WTC11 (cell line): ENCODE results near the gene SGMS1. TPM values are rescaled to one million over a fixed set of nuclear protein-coding genes. Genes with fewer than 3 reads are reported as not detected.

Experiments
- ATAC-seq: fragments of 200-7000 bp; cut with Tn5 transposase; 2 replicates; pipeline ENCODE4 v1.10.0; 2021; ENCODE audit warnings: mild to moderate bottlenecking, moderate library complexity
- CTCF ChIA-PET: fragments of 300-600 bp; sonication (Branson Sonifier 250); formaldehyde crosslinking; loops from one replicate; lab custom pipeline; 2021; ENCODE audit warnings: antibody characterized with exemption; lab: Charles Lee
- POLR2A ChIA-PET: fragments of 350-600 bp; sonication (Branson Sonifier 250); formaldehyde crosslinking; loops from one replicate; lab custom pipeline; 2021; ENCODE audit warnings: antibody characterized with exemption; lab: Charles Lee
- DNase-seq: peaks from one replicate; pipeline ENCODE4 v3.0.0; 2021; ENCODE audit warnings: low spot score
- H3K27ac Mint-ChIP-seq: 2 replicates; pipeline ENCODE4 v1.8.0; 2021; ENCODE audit warnings: mixed read lengths
- H3K27me3 Mint-ChIP-seq: 2 replicates; pipeline ENCODE4 v1.8.0; 2021; ENCODE audit warnings: low read depth, mild to moderate bottlenecking, moderate library complexity, mixed read lengths
- H3K36me3 Mint-ChIP-seq: 2 replicates; pipeline ENCODE4 v1.8.0; 2021; ENCODE audit warnings: mixed read lengths
- H3K4me1 Mint-ChIP-seq: 2 replicates; pipeline ENCODE4 v1.8.0; 2022; ENCODE audit warnings: mixed read lengths
- H3K4me3 Mint-ChIP-seq: 2 replicates; pipeline ENCODE4 v1.8.0; 2021; ENCODE audit warnings: mild to moderate bottlenecking, moderate library complexity, mixed read lengths
- H3K9me3 Mint-ChIP-seq: 2 replicates; pipeline ENCODE4 v1.8.0; 2021; ENCODE audit warnings: mixed read lengths
- ATF1 ChIP-seq: sonication (generic); formaldehyde crosslinking; IDR thresholded peaks from 2 replicates; pipeline ENCODE4 v1.8.1; 2023; ENCODE audit warnings: mild to moderate bottlenecking, moderate library complexity, missing genetic modification reagents
- ATF6 ChIP-seq: sonication (generic); formaldehyde crosslinking; IDR thresholded peaks from 2 replicates; pipeline ENCODE4 v1.8.1; 2023; ENCODE audit warnings: mild to moderate bottlenecking, missing genetic modification reagents
- CBFB ChIP-seq: sonication (generic); formaldehyde crosslinking; IDR thresholded peaks from 2 replicates; pipeline ENCODE4 v1.8.1; 2022; ENCODE audit warnings: mild to moderate bottlenecking, low read depth, missing genetic modification reagents
- CREM ChIP-seq: sonication (generic); formaldehyde crosslinking; IDR thresholded peaks from 2 replicates; pipeline ENCODE4 v1.8.1; 2022; ENCODE audit warnings: mild to moderate bottlenecking, missing genetic modification reagents, moderate library complexity
- FOXP1 ChIP-seq: sonication (generic); formaldehyde crosslinking; IDR thresholded peaks from 2 replicates; pipeline ENCODE4 v1.8.0; 2022; ENCODE audit warnings: missing genetic modification reagents, mild to moderate bottlenecking, moderate library complexity, borderline replicate concordance
- HMGA2 ChIP-seq: fragments of 250-450 bp; sonication (Bioruptor Pico); IDR thresholded peaks from 2 replicates; pipeline ENCODE4 v1.4.0; 2021; ENCODE audit warnings: mild to moderate bottlenecking, moderate library complexity
- IRF2 ChIP-seq: sonication (generic); formaldehyde crosslinking; IDR thresholded peaks from 2 replicates; pipeline ENCODE4 v1.8.0; 2022; ENCODE audit warnings: low read depth, missing genetic modification reagents, borderline replicate concordance
- NFATC4 ChIP-seq: fragments of 250-450 bp; sonication (Bioruptor Pico); IDR thresholded peaks from 2 replicates; pipeline ENCODE4 v1.9.0; 2021; ENCODE audit warnings: mild to moderate bottlenecking
- NFYB ChIP-seq: sonication (generic); formaldehyde crosslinking; conservative IDR thresholded peaks from 2 replicates; pipeline ENCODE4 v1.8.0; 2022; ENCODE audit warnings: low read depth, missing genetic modification reagents
- OVOL2 ChIP-seq: fragments of 250-450 bp; sonication (Bioruptor Pico); IDR thresholded peaks from 2 replicates; pipeline ENCODE4 v1.9.0; 2021; ENCODE audit warnings: mild to moderate bottlenecking, borderline replicate concordance
- PRRX2 ChIP-seq: fragments of 250-450 bp; sonication (Bioruptor Pico); IDR thresholded peaks from 2 replicates; pipeline ENCODE4 v1.8.0; 2021; ENCODE audit warnings: mild to moderate bottlenecking
- ZNF263 ChIP-seq: sonication (generic); formaldehyde crosslinking; IDR thresholded peaks from 2 replicates; pipeline ENCODE4 v1.8.1; 2022; ENCODE audit warnings: low read depth, mild to moderate bottlenecking, moderate library complexity, missing genetic modification reagents
- ZNF317 ChIP-seq: sonication (generic); formaldehyde crosslinking; IDR thresholded peaks from 2 replicates; pipeline ENCODE4 v1.8.1; 2023; ENCODE audit warnings: low read depth, mild to moderate bottlenecking, moderate library complexity, missing genetic modification reagents, borderline replicate concordance
- ZNF423 ChIP-seq: fragments of 250-450 bp; sonication (Bioruptor Pico); IDR thresholded peaks from 2 replicates; pipeline ENCODE4 v2.1.2; 2022; ENCODE audit warnings: mild to moderate bottlenecking, moderate library complexity
- total RNA-seq: library from RNA; stranded (reverse); gene quantifications from 3 replicates; pipeline ENCODE4 v1.2.3, GENCODE V29; 2021
- TF ChIP-seq, protein P1 (sequence below): sonication (generic); formaldehyde crosslinking; conservative IDR thresholded peaks from 2 replicates; pipeline ENCODE4 v1.8.1; 2023; ENCODE audit warnings: mild to moderate bottlenecking, low read depth, missing genetic modification reagents, moderate library complexity
- TF ChIP-seq, protein P2 (sequence below): fragments of 250-450 bp; sonication (Bioruptor Pico); IDR thresholded peaks from 2 replicates; pipeline ENCODE4 v1.8.0; 2021; ENCODE audit warnings: mild to moderate bottlenecking
- TF ChIP-seq, protein P3 (sequence below): sonication (generic); formaldehyde crosslinking; IDR thresholded peaks from 2 replicates; pipeline ENCODE4 v1.8.0; 2022; ENCODE audit warnings: missing genetic modification reagents
- TF ChIP-seq, protein P4 (sequence below): sonication (generic); formaldehyde crosslinking; IDR thresholded peaks from 2 replicates; pipeline ENCODE4 v1.8.1; 2023; ENCODE audit warnings: mild to moderate bottlenecking, missing genetic modification reagents, borderline replicate concordance
- TF ChIP-seq, protein P5 (sequence below): sonication (generic); formaldehyde crosslinking; IDR thresholded peaks from 2 replicates; pipeline ENCODE4 v1.8.1; 2023; ENCODE audit warnings: mild to moderate bottlenecking, missing genetic modification reagents

Gene SGMS1
- total RNA-seq, 1 experiment from 2014 or later: 13.2 TPM

DNA sequence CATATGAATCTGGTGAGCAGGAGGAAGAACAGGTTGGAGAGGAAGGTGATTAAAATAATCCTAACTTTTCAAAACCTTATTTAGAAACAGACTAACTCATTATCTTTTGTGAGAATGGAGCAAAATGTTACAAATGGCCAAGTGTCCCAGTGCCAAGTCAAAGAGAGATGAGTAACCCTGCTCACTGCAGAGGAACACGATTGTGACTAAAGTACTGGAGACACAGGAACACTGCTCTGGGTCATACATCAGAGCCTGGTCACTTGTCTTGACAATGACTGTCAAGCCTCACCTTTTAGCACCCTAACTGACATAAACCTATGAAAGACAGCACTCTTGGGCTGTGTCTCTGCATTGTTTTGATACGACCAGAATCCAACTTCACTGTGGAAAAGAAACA lies 108.8 kb downstream of the SGMS1 start (continued):
- TF ChIP-seq NFYB (CRISPR knock-in tag): no peak

DNA sequence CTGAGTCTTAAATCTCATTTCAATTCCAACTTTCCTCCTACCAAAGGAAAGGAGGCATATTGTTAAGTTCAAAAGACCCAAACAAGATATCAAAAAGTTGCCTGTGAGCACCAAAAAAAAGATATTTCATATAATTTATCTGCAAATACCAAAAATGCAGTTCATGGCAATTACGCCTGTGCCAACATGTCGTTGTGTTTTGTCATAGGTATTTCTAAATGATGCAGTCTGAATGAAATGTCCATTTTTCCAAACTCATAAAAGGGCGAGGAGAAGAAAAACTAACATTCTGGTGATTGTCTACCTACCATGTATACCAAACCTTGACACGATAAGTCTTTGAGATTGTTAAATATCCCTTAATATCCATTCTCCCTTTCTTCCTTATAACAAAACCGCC lies 109.8 kb downstream of the SGMS1 start:
- POLR2A ChIA-PET: no interaction called here
- DNase-seq: no peak
- Mint-ChIP-seq H3K27me3 (no peaks in the 10 kb centered on the region), H3K36me3 (no peaks in the 10 kb centered on the region), H3K4me3 (no peak overlapping the region), H3K9me3 (no peaks in the 10 kb centered on the region), H3K4me1 (peaks cover 7% of the 10 kb centered on the region), H3K27ac (no peak overlapping the region)
- no peak for ATAC-seq
- CTCF ChIA-PET: no interaction called here
- TF ChIP-seq, protein P1, sequence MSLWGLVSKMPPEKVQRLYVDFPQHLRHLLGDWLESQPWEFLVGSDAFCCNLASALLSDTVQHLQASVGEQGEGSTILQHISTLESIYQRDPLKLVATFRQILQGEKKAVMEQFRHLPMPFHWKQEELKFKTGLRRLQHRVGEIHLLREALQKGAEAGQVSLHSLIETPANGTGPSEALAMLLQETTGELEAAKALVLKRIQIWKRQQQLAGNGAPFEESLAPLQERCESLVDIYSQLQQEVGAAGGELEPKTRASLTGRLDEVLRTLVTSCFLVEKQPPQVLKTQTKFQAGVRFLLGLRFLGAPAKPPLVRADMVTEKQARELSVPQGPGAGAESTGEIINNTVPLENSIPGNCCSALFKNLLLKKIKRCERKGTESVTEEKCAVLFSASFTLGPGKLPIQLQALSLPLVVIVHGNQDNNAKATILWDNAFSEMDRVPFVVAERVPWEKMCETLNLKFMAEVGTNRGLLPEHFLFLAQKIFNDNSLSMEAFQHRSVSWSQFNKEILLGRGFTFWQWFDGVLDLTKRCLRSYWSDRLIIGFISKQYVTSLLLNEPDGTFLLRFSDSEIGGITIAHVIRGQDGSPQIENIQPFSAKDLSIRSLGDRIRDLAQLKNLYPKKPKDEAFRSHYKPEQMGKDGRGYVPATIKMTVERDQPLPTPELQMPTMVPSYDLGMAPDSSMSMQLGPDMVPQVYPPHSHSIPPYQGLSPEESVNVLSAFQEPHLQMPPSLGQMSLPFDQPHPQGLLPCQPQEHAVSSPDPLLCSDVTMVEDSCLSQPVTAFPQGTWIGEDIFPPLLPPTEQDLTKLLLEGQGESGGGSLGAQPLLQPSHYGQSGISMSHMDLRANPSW (CRISPR knock-in tag): no peak
- TF ChIP-seq ZNF317 (no peak), OVOL2 (CRISPR knock-in tag) (no peak), CBFB (CRISPR knock-in tag) (no peak), PRRX2 (no peak), IRF2 (no peak), ATF1 (CRISPR knock-in tag) (no peak), ZNF423 (CRISPR knock-in tag) (no peak), FOXP1 (CRISPR knock-in tag) (no peak), ZNF263 (CRISPR knock-in tag) (no peak), CREM (CRISPR knock-in tag) (no peak), HMGA2 (CRISPR knock-in tag) (no peak), NFATC4 (no peak), ATF6 (CRISPR knock-in tag) (no peak)
- TF ChIP-seq, protein P2, sequence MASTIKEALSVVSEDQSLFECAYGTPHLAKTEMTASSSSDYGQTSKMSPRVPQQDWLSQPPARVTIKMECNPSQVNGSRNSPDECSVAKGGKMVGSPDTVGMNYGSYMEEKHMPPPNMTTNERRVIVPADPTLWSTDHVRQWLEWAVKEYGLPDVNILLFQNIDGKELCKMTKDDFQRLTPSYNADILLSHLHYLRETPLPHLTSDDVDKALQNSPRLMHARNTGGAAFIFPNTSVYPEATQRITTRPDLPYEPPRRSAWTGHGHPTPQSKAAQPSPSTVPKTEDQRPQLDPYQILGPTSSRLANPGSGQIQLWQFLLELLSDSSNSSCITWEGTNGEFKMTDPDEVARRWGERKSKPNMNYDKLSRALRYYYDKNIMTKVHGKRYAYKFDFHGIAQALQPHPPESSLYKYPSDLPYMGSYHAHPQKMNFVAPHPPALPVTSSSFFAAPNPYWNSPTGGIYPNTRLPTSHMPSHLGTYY: no peak
- TF ChIP-seq, protein P3, sequence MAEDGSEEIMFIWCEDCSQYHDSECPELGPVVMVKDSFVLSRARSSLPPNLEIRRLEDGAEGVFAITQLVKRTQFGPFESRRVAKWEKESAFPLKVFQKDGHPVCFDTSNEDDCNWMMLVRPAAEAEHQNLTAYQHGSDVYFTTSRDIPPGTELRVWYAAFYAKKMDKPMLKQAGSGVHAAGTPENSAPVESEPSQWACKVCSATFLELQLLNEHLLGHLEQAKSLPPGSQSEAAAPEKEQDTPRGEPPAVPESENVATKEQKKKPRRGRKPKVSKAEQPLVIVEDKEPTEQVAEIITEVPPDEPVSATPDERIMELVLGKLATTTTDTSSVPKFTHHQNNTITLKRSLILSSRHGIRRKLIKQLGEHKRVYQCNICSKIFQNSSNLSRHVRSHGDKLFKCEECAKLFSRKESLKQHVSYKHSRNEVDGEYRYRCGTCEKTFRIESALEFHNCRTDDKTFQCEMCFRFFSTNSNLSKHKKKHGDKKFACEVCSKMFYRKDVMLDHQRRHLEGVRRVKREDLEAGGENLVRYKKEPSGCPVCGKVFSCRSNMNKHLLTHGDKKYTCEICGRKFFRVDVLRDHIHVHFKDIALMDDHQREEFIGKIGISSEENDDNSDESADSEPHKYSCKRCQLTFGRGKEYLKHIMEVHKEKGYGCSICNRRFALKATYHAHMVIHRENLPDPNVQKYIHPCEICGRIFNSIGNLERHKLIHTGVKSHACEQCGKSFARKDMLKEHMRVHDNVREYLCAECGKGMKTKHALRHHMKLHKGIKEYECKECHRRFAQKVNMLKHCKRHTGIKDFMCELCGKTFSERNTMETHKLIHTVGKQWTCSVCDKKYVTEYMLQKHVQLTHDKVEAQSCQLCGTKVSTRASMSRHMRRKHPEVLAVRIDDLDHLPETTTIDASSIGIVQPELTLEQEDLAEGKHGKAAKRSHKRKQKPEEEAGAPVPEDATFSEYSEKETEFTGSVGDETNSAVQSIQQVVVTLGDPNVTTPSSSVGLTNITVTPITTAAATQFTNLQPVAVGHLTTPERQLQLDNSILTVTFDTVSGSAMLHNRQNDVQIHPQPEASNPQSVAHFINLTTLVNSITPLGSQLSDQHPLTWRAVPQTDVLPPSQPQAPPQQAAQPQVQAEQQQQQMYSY (CRISPR knock-in tag): no peak
- TF ChIP-seq, protein P4, sequence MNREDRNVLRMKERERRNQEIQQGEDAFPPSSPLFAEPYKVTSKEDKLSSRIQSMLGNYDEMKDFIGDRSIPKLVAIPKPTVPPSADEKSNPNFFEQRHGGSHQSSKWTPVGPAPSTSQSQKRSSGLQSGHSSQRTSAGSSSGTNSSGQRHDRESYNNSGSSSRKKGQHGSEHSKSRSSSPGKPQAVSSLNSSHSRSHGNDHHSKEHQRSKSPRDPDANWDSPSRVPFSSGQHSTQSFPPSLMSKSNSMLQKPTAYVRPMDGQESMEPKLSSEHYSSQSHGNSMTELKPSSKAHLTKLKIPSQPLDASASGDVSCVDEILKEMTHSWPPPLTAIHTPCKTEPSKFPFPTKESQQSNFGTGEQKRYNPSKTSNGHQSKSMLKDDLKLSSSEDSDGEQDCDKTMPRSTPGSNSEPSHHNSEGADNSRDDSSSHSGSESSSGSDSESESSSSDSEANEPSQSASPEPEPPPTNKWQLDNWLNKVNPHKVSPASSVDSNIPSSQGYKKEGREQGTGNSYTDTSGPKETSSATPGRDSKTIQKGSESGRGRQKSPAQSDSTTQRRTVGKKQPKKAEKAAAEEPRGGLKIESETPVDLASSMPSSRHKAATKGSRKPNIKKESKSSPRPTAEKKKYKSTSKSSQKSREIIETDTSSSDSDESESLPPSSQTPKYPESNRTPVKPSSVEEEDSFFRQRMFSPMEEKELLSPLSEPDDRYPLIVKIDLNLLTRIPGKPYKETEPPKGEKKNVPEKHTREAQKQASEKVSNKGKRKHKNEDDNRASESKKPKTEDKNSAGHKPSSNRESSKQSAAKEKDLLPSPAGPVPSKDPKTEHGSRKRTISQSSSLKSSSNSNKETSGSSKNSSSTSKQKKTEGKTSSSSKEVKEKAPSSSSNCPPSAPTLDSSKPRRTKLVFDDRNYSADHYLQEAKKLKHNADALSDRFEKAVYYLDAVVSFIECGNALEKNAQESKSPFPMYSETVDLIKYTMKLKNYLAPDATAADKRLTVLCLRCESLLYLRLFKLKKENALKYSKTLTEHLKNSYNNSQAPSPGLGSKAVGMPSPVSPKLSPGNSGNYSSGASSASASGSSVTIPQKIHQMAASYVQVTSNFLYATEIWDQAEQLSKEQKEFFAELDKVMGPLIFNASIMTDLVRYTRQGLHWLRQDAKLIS (CRISPR knock-in tag): no peak
- TF ChIP-seq, protein P5, sequence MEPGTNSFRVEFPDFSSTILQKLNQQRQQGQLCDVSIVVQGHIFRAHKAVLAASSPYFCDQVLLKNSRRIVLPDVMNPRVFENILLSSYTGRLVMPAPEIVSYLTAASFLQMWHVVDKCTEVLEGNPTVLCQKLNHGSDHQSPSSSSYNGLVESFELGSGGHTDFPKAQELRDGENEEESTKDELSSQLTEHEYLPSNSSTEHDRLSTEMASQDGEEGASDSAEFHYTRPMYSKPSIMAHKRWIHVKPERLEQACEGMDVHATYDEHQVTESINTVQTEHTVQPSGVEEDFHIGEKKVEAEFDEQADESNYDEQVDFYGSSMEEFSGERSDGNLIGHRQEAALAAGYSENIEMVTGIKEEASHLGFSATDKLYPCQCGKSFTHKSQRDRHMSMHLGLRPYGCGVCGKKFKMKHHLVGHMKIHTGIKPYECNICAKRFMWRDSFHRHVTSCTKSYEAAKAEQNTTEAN (CRISPR knock-in tag): no peak
